ENCODE measurements around the gene NSUN5.
A peak's percentile ranks its signal among the peaks of the same experiment; 100 is the strongest.
"Not testable (repeated sequence)": the region's sequence is repeated elsewhere in the genome, so short reads cannot be mapped to it uniquely, and the experiment has no call there.

NSUN5 gene

GRCh38 chr7:73308665-73309214 lies at the start of gene NSUN5:
Gene NSUN5, minus strand, starts transcription at chr7:73308826. Its CDS starts 36 bp downstream, at chr7:73308790.
- peak; percentile 87 for DNase-seq (ENCODE audit: low spot score)

GRCh38 chr7:73356159-73356558 lies 47.5 kb upstream of the NSUN5 start:
- no peak for DNase-seq (ENCODE audit: low spot score)

- no peak for DNase-seq (ENCODE audit: low spot score)
Observed at GRCh38 chr7:73354821-73355220, 46.2 kb upstream of the NSUN5 start.

GRCh38 chr7:73354196-73354595 lies 45.6 kb upstream of the NSUN5 start:
- no peak for DNase-seq (ENCODE audit: low spot score)

- no peak for DNase-seq (ENCODE audit: low spot score)
Observed at GRCh38 chr7:73353243-73353642, 44.6 kb upstream of the NSUN5 start.

- DNase-seq (ENCODE audit: low spot score) = no peak
Observed at GRCh38 chr7:73352784-73353183, 44.2 kb upstream of the NSUN5 start.

- DNase-seq (ENCODE audit: low spot score) = no peak
Observed at GRCh38 chr7:73351447-73352167, 43.0 kb upstream of the NSUN5 start.

- DNase-seq (ENCODE audit: low spot score) = no peak
Observed at GRCh38 chr7:73350306-73351068, 41.9 kb upstream of the NSUN5 start.

GRCh38 chr7:73349763-73350162 lies 41.1 kb upstream of the NSUN5 start:
- no peak for DNase-seq (ENCODE audit: low spot score)

- DNase-seq (ENCODE audit: low spot score) = no peak
Observed at GRCh38 chr7:73345951-73346350, 37.3 kb upstream of the NSUN5 start.

GRCh38 chr7:73345538-73345937 lies 36.9 kb upstream of the NSUN5 start:
- DNase-seq (ENCODE audit: low spot score) = no peak

- DNase-seq (ENCODE audit: low spot score) = no peak
Observed at GRCh38 chr7:73343671-73344380, 35.2 kb upstream of the NSUN5 start.

- DNase-seq (ENCODE audit: low spot score) = peak; percentile 49
Observed at GRCh38 chr7:73342645-73343044, 34.0 kb upstream of the NSUN5 start.

GRCh38 chr7:73341877-73342276 lies 33.3 kb upstream of the NSUN5 start:
- peak; percentile 68 for DNase-seq (ENCODE audit: low spot score)

- no peak for DNase-seq (ENCODE audit: low spot score)
Observed at GRCh38 chr7:73340514-73340913, 31.9 kb upstream of the NSUN5 start.

GRCh38 chr7:73338321-73338720 lies 29.7 kb upstream of the NSUN5 start:
- no peak for DNase-seq (ENCODE audit: low spot score)

- DNase-seq (ENCODE audit: low spot score) = no peak
Observed at GRCh38 chr7:73332447-73332846, 23.8 kb upstream of the NSUN5 start.

GRCh38 chr7:73330772-73331171 lies 22.1 kb upstream of the NSUN5 start:
- DNase-seq (ENCODE audit: low spot score) = no peak

GRCh38 chr7:73329861-73330581 lies 21.4 kb upstream of the NSUN5 start:
- DNase-seq (ENCODE audit: low spot score) = peak; percentile 52

GRCh38 chr7:73328696-73329095 lies 20.1 kb upstream of the NSUN5 start:
- no peak for DNase-seq (ENCODE audit: low spot score)

GRCh38 chr7:73327922-73328321 lies 19.3 kb upstream of the NSUN5 start, which contains the start of the genes FKBP6 and TRIM50:
Gene FKBP6, plus strand, starts transcription at chr7:73328161. Its CDS starts 268 bp downstream, at chr7:73328429.
Gene TRIM50, minus strand, starts transcription at chr7:73328082. Its CDS starts 3,295 bp downstream, at chr7:73324787.
- DNase-seq (ENCODE audit: low spot score) = not testable (repeated sequence)

- not testable (repeated sequence) for DNase-seq (ENCODE audit: low spot score)
Observed at GRCh38 chr7:73327449-73327848, 18.8 kb upstream of the NSUN5 start.
